ENCODE measurements around the gene NDUFAF8. TPM values are rescaled to one million over a fixed set of nuclear protein-coding genes. Genes with fewer than 3 reads are reported as not detected.

Gene NDUFAF8
- total and polyA plus RNA-seq, 10 of the 15 experiments (the other 5 are each of a cell fraction or from before 2014, with no cell fraction given): 22.0 to 307 (median 106) TPM

DNA sequence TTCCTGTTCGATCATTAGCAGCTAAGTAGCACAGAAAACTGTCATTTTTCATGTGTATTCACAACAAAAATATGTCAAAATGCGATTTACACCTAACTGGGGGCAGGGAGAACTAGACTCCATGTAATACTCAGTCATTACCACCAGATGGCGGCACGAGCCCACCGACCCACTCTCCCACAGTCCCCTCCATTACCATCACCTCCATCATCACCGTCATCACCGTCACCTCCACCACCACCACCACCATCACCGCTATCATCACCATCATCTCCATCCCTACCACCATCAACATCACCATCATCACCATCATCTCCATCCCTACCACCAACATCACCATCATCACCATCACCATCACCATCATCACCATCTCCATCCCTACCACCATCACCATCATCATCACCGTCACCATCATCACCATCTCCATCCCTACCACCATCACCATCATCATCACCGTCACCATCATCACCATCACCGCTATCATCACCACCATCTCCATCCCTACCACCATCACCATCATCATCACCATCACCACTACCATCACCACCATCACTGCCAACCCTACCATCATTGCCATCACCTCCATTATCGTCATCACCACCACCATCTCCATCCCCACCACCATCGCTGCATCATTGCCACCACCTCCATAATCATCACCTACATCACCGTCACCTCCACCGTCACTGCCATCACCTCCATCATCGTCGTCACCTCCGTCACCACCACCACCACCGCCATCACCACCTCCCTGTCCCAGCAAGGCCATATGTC lies 14.4 kb downstream of the NDUFAF8 start (continued):
- TF ChIP-seq BCL3 (IDR thresholded peaks at IDR 0.05; ENCODE audit: borderline replicate concordance, insufficient read depth, low read depth, low read length, poor library complexity, severe bottlenecking) (no peak), HDGF (IDR thresholded peaks at IDR 0.05) (peak; percentile 99), ATF2 (IDR thresholded peaks at IDR 0.05; ENCODE audit: low read length) (no peak), NBN (IDR thresholded peaks at IDR 0.05) (peak; percentile 90), RBBP5 (conservative IDR thresholded peaks at IDR 0.05) (no peak), ASH2L (IDR thresholded peaks at IDR 0.05; ENCODE audit: borderline replicate concordance, low read depth) (no peak), MYB (IDR thresholded peaks at IDR 0.05; ENCODE audit: borderline replicate concordance, low read depth, low read length) (no peak), PKNOX1 (IDR thresholded peaks at IDR 0.05) (peak; percentile 32), SMC3 (IDR thresholded peaks at IDR 0.05; ENCODE audit: borderline replicate concordance, low read length) (peak; percentile 92), ATF7 (IDR thresholded peaks at IDR 0.05; ENCODE audit: low read depth) (no peak), POLR2AphosphoS5 (IDR thresholded peaks at IDR 0.05; ENCODE audit: low read length) (no peak), MEF2B (IDR thresholded peaks at IDR 0.05; ENCODE audit: partially characterized antibody, poor library complexity, severe bottlenecking) (no peak), CHD2 (IDR thresholded peaks at IDR 0.05; ENCODE audit: borderline replicate concordance, low read depth, low read length) (peak; percentile 28; the same call in 1 of the 2 replicates), SP1 (IDR thresholded peaks at IDR 0.05; ENCODE audit: low read depth, low read length) (no peak), CREB1 (IDR thresholded peaks at IDR 0.05; ENCODE audit: low read depth) (no peak)
- TF ChIP-seq, protein P1, sequence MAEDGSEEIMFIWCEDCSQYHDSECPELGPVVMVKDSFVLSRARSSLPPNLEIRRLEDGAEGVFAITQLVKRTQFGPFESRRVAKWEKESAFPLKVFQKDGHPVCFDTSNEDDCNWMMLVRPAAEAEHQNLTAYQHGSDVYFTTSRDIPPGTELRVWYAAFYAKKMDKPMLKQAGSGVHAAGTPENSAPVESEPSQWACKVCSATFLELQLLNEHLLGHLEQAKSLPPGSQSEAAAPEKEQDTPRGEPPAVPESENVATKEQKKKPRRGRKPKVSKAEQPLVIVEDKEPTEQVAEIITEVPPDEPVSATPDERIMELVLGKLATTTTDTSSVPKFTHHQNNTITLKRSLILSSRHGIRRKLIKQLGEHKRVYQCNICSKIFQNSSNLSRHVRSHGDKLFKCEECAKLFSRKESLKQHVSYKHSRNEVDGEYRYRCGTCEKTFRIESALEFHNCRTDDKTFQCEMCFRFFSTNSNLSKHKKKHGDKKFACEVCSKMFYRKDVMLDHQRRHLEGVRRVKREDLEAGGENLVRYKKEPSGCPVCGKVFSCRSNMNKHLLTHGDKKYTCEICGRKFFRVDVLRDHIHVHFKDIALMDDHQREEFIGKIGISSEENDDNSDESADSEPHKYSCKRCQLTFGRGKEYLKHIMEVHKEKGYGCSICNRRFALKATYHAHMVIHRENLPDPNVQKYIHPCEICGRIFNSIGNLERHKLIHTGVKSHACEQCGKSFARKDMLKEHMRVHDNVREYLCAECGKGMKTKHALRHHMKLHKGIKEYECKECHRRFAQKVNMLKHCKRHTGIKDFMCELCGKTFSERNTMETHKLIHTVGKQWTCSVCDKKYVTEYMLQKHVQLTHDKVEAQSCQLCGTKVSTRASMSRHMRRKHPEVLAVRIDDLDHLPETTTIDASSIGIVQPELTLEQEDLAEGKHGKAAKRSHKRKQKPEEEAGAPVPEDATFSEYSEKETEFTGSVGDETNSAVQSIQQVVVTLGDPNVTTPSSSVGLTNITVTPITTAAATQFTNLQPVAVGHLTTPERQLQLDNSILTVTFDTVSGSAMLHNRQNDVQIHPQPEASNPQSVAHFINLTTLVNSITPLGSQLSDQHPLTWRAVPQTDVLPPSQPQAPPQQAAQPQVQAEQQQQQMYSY (CRISPR knock-in tag; IDR thresholded peaks at IDR 0.05): no peak
- TF ChIP-seq, protein P2, sequence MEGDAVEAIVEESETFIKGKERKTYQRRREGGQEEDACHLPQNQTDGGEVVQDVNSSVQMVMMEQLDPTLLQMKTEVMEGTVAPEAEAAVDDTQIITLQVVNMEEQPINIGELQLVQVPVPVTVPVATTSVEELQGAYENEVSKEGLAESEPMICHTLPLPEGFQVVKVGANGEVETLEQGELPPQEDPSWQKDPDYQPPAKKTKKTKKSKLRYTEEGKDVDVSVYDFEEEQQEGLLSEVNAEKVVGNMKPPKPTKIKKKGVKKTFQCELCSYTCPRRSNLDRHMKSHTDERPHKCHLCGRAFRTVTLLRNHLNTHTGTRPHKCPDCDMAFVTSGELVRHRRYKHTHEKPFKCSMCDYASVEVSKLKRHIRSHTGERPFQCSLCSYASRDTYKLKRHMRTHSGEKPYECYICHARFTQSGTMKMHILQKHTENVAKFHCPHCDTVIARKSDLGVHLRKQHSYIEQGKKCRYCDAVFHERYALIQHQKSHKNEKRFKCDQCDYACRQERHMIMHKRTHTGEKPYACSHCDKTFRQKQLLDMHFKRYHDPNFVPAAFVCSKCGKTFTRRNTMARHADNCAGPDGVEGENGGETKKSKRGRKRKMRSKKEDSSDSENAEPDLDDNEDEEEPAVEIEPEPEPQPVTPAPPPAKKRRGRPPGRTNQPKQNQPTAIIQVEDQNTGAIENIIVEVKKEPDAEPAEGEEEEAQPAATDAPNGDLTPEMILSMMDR (IDR thresholded peaks at IDR 0.05 in 2 of 3, conservative IDR thresholded peaks at IDR 0.05 in 1 of 3; ENCODE audit: control insufficient read depth in 2 of 3, extremely low read depth in 1 of 3, insufficient read depth in 1 of 3, low read depth in 3 of 3, low read length in 3 of 3): peak; percentile 60 to 85 (median 72)

Data from GM12878 (cell line).